Measurements from ENCODE around the gene ALK.

- TF ChIP-seq POLR2A (IDR thresholded peaks at IDR 0.05) (no peak), CTCF (IDR thresholded peaks at IDR 0.05) (no peak)
These were observed 197.1 kb downstream of the ALK start for GRCh38 chr2:29724282-29724681.
